Activated gamma-delta T cell treated with Interleukin-2 at 50 U/mL for 16 hours (primary cell): ENCODE results near the gene NUDCD2.
"Not testable (repeated sequence)": the region's sequence is repeated elsewhere in the genome, so short reads cannot be mapped to it uniquely, and the experiment has no call there.

Source experiments
- DNase-seq: peaks from one replicate; pipeline ENCODE4 v3.0.0-alpha.2; 2020

The NUDCD2 gene

GRCh38 chr5:163415673-163416072 is 44.2 kb downstream of the NUDCD2 start:
- DNase-seq: not testable (repeated sequence)

GRCh38 chr5:163410505-163410904 is 49.4 kb downstream of the NUDCD2 start:
- no peak for DNase-seq

GRCh38 chr5:163409384-163409783 is 50.5 kb downstream of the NUDCD2 start:
- DNase-seq: no peak

GRCh38 chr5:163408311-163408923 is 51.5 kb downstream of the NUDCD2 start:
- DNase-seq: peak; percentile 58

- no peak for DNase-seq
Observed at GRCh38 chr5:163407034-163407655, 52.8 kb downstream of the NUDCD2 start.

GRCh38 chr5:163404364-163405173 is 55.3 kb downstream of the NUDCD2 start:
- no peak for DNase-seq

GRCh38 chr5:163402007-163402406 is 57.9 kb downstream of the NUDCD2 start:
- no peak for DNase-seq

GRCh38 chr5:163401271-163401670 is 58.6 kb downstream of the NUDCD2 start:
- no peak for DNase-seq

- no peak for DNase-seq
Observed at GRCh38 chr5:163399923-163400322, 60.0 kb downstream of the NUDCD2 start.

- no peak for DNase-seq
Observed at GRCh38 chr5:163397354-163397753, 62.5 kb downstream of the NUDCD2 start.

- DNase-seq: not testable (repeated sequence)
Observed at GRCh38 chr5:163396818-163397340, 63.0 kb downstream of the NUDCD2 start.
